Caco-2 (cell line): ENCODE data around the gene HOXB7. TPM values are rescaled to one million over a fixed set of nuclear protein-coding genes. Genes with fewer than 3 reads are reported as not detected.
A peak's percentile ranks its signal among the peaks of the same experiment; 100 is the strongest.

Source experiments
- BruUV-seq: library from RNA; stranded (reverse); fragments of 400-500 nt; replicated peaks from 2 replicates; lab custom pipeline; 2021; lab: Mats Ljungman, UMichigan
- CTCF ChIA-PET: fragments of 300-600 bp; sonication (Branson Sonifier 250); formaldehyde crosslinking; loops from one replicate; lab custom pipeline; 2022; ENCODE audit warnings: antibody characterized with exemption; lab: Charles Lee
- POLR2A ChIA-PET: fragments of 300-600 bp; sonication (Branson Sonifier 250); formaldehyde crosslinking; loops from one replicate; lab custom pipeline; 2022; ENCODE audit warnings: antibody characterized with exemption; lab: Charles Lee
- DNase-seq, 2 experiments: peaks; one replicate each; pipeline versions ENCODE4 v3.0.0 to v3.0.0-alpha.2; 2020 to 2022
- H3K27me3 ChIP-seq: replicated peaks from 2 replicates; pipeline ENCODE4 v1.6.0; 2011; ENCODE audit warnings: low read length; ENCODE audit not compliant: control insufficient read depth, insufficient read depth
- H3K36me3 ChIP-seq: 2 replicates; pipeline ENCODE4 v1.5.1; 2011; ENCODE audit warnings: low read length; ENCODE audit not compliant: control insufficient read depth, insufficient read depth
- H3K4me1 ChIP-seq: fragments of 250-450 bp; sonication (Bioruptor Pico); 2 replicates; pipeline ENCODE4 v1.5.1; 2020; ENCODE audit warnings: mild to moderate bottlenecking
- H3K4me3 ChIP-seq: 2 replicates; pipeline ENCODE4 v1.5.1; 2011; ENCODE audit warnings: low read depth, mild to moderate bottlenecking, control low read depth, low read length
- H3K9me3 ChIP-seq: fragments of 250-450 bp; sonication (Bioruptor Pico); 2 replicates; pipeline ENCODE4 v1.5.1; 2020; ENCODE audit warnings: mild to moderate bottlenecking, moderate library complexity
- H3K27ac Mint-ChIP-seq: one replicate; pipeline ENCODE4 v1.8.0; 2022; ENCODE audit warnings: mixed read lengths; ENCODE audit not compliant: unreplicated experiment
- H3K27me3 Mint-ChIP-seq: one replicate; pipeline ENCODE4 v1.8.0; 2022; ENCODE audit warnings: mixed read lengths; ENCODE audit not compliant: insufficient read depth, unreplicated experiment
- H3K36me3 Mint-ChIP-seq: one replicate; pipeline ENCODE4 v1.8.0; 2022; ENCODE audit warnings: mild to moderate bottlenecking, mixed read lengths; ENCODE audit not compliant: insufficient read depth, unreplicated experiment
- H3K4me1 Mint-ChIP-seq: one replicate; pipeline ENCODE4 v1.8.0; 2022; ENCODE audit warnings: low read depth, mixed read lengths; ENCODE audit not compliant: unreplicated experiment
- H3K4me3 Mint-ChIP-seq: one replicate; pipeline ENCODE4 v1.8.0; 2022; ENCODE audit warnings: mild to moderate bottlenecking, moderate library complexity, mixed read lengths; ENCODE audit not compliant: unreplicated experiment
- H3K9me3 Mint-ChIP-seq: one replicate; pipeline ENCODE4 v1.8.0; 2022; ENCODE audit warnings: mixed read lengths; ENCODE audit not compliant: unreplicated experiment
- CTCF ChIP-seq, 2 experiments: fragments of 200-600 bp in 1 of 2; IDR thresholded peaks; 1 replicate in 1 of 2; 2 replicates in 1 of 2; pipeline versions ENCODE4 v1.5.1 to v1.8.0; 2011 to 2022; ENCODE audit warnings: antibody characterized with exemption in 1 of 2, control low read depth in 1 of 2, inconsistent platforms in 1 of 2, low read depth in 1 of 2, low read length in 1 of 2, mild to moderate bottlenecking in 1 of 2, moderate library complexity in 1 of 2; ENCODE audit not compliant: insufficient read depth in 1 of 2, severe bottlenecking in 1 of 2, unreplicated experiment in 1 of 2
- intact Hi-C: fragments of 100-400 bp; cut with micrococcal nuclease; formaldehyde crosslinking; loops from one replicate; pipeline ENCODE4 v1.10.0; 2022; ENCODE audit not compliant: unreplicated experiment
- total RNA-seq: library from RNA; stranded (reverse); gene quantifications from 2 replicates; pipeline ENCODE4 v1.2.3, GENCODE V29; 2022

HOXB7 gene
- total RNA-seq, 1 experiment from 2014 or later, result 28.2 TPM

- Mint-ChIP-seq H3K4me1 (peaks cover 7% of the 10 kb centered on the region), H3K27ac (no peak overlapping the region), H3K27me3 (peaks cover 26% of the 10 kb centered on the region), H3K9me3 (no peaks in the 10 kb centered on the region), H3K36me3 (no peaks in the 10 kb centered on the region), H3K4me3 (peak overlapping the region; percentile 77)
- no peak for TF ChIP-seq CTCF (IDR thresholded peaks at IDR 0.05; ENCODE audit: insufficient read depth in 1 of 2, low read depth in 1 of 2, low read length in 1 of 2, severe bottlenecking in 1 of 2, unreplicated experiment in 1 of 2)
- DNase-seq, result no peak
- ChIA-PET CTCF (interaction anchor here (1.0 kb wide), 1 partner anchor 31 kb away, joined by 3 read pairs; no protein-coding TSS in a partner anchor), POLR2A (no interaction called here)
- Histone ChIP-seq H3K9me3 (no peaks in the 10 kb centered on the region), H3K4me3 (peak overlapping the region; percentile 30), H3K36me3 (no peaks in the 10 kb centered on the region), H3K27me3 (no peaks in the 10 kb centered on the region), H3K4me1 (peaks cover 9% of the 10 kb centered on the region; the same call in 1 of the 2 replicates)
- BruUV-seq, result no TSS peak
- intact Hi-C loops, result loop anchor here (2.0 kb wide), 1 partner anchor 21 kb away; the partner anchor contains the start of gene HOXB9
Observed at GRCh38 chr17:48647963-48648245, 37.1 kb upstream of the HOXB7 start.

- Mint-ChIP-seq H3K9me3 (no peaks in the 10 kb centered on the region), H3K4me3 (peak overlapping the region; percentile 77), H3K27me3 (peaks cover 24% of the 10 kb centered on the region), H3K27ac (peak overlapping the region; percentile 28), H3K36me3 (no peaks in the 10 kb centered on the region), H3K4me1 (peaks cover 7% of the 10 kb centered on the region)
- Histone ChIP-seq H3K27me3 (no peaks in the 10 kb centered on the region), H3K36me3 (no peaks in the 10 kb centered on the region), H3K4me1 (peaks cover 9% of the 10 kb centered on the region; the same call in 1 of the 2 replicates), H3K4me3 (peak overlapping the region; percentile 30), H3K9me3 (no peaks in the 10 kb centered on the region)
- TF ChIP-seq CTCF (IDR thresholded peaks at IDR 0.05; ENCODE audit: insufficient read depth in 1 of 2, low read depth in 1 of 2, low read length in 1 of 2, severe bottlenecking in 1 of 2, unreplicated experiment in 1 of 2), result no peak
- intact Hi-C loops, result loop anchor here (2.0 kb wide), 1 partner anchor 21 kb away; the partner anchor contains the start of gene HOXB9
- ChIA-PET POLR2A (interaction anchor here (0.7 kb wide), 2 partner anchors 134 to 146 kb away, joined by 5 read pairs; no protein-coding TSS in a partner anchor), CTCF (interaction anchor here (0.7 to 1.0 kb wide), 2 partner anchors 22 to 31 kb away, joined by 3 to 5 read pairs; no protein-coding TSS in a partner anchor)
- DNase-seq, result peak; percentile 70 to 73
- BruUV-seq, result TSS peak; percentile 58
Observed at GRCh38 chr17:48647103-48647962, 36.5 kb upstream of the HOXB7 start.
